ENCODE measurements around the gene ATRNL1. TPM values are rescaled to one million over a fixed set of nuclear protein-coding genes. Genes with fewer than 3 reads are reported as not detected.

The ATRNL1 gene
- total and polyA plus RNA-seq, 2 of the 8 experiments (the other 6 are each of a cell fraction or from before 2014, with no cell fraction given) = 5.1 to 17.6 TPM

DNA sequence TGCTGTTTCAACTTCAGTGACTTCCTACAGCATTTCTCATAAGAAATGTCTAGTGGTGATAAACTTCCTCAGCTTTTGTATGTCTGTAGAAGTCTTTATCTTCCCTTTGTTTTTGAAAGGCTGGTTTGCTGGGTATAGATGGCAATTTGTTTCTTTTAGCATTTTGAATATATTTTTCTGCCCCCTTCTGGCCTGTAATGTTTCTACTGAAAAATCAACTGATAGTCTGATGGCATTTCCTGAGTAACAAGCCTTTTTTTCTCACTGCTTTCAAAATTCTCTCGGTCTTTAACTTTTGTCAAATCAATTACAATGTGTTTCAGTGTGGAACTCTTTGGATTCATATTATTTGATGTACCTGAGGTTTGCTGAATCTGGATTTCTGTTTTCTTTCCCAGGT, 487.1 kb downstream of the ATRNL1 start (continued):
- TF ChIP-seq EP300 (IDR thresholded peaks at IDR 0.05; ENCODE audit: borderline replicate concordance in 1 of 2, low read depth in 2 of 2, low read length in 2 of 2) (no peak), BACH1 (IDR thresholded peaks at IDR 0.05; ENCODE audit: low read length) (no peak)

All from H1 (cell line).